Mesothelial cell of epicardium (in vitro differentiated cells): Measurements from ENCODE around the gene GNAI3. TPM values are rescaled to one million over a fixed set of nuclear protein-coding genes. Genes with fewer than 3 reads are reported as not detected.
A peak's percentile ranks its signal among the peaks of the same experiment; 100 is the strongest.

Experiments
- DNase-seq, 2 experiments: peaks; one replicate each; pipeline ENCODE4 v3.0.0; 2021; ENCODE audit warnings: low spot score in 2 of 2; ENCODE audit not compliant: unreplicated experiment in 2 of 2
- H3K27ac Mint-ChIP-seq: 2 replicates; pipeline ENCODE4 v1.8.0; 2021; ENCODE audit warnings: mixed read lengths
- H3K27me3 Mint-ChIP-seq: 2 replicates; pipeline ENCODE4 v1.8.0; 2021; ENCODE audit warnings: low read depth, mixed read lengths
- H3K36me3 Mint-ChIP-seq: 2 replicates; pipeline ENCODE4 v1.8.0; 2021; ENCODE audit warnings: mixed read lengths
- H3K4me1 Mint-ChIP-seq: 2 replicates; pipeline ENCODE4 v1.8.0; 2021; ENCODE audit warnings: mixed read lengths
- H3K4me3 Mint-ChIP-seq: 2 replicates; pipeline ENCODE4 v1.8.0; 2021; ENCODE audit warnings: mild to moderate bottlenecking, moderate library complexity, mixed read lengths
- H3K9me3 Mint-ChIP-seq: 2 replicates; pipeline ENCODE4 v1.8.0; 2021; ENCODE audit warnings: mixed read lengths
- CTCF ChIP-seq: fragments of 200-600 bp; sonication (generic); IDR thresholded peaks from one replicate; pipeline ENCODE4 v1.5.0; 2021; ENCODE audit warnings: antibody characterized with exemption; ENCODE audit not compliant: unreplicated experiment
- total RNA-seq: library from RNA; stranded (reverse); gene quantifications from 3 replicates; pipeline ENCODE4 v1.2.1, GENCODE V29; 2021

Gene GNAI3
- total RNA-seq, 1 donor from 2014 or later, result 8.2 TPM

DNA sequence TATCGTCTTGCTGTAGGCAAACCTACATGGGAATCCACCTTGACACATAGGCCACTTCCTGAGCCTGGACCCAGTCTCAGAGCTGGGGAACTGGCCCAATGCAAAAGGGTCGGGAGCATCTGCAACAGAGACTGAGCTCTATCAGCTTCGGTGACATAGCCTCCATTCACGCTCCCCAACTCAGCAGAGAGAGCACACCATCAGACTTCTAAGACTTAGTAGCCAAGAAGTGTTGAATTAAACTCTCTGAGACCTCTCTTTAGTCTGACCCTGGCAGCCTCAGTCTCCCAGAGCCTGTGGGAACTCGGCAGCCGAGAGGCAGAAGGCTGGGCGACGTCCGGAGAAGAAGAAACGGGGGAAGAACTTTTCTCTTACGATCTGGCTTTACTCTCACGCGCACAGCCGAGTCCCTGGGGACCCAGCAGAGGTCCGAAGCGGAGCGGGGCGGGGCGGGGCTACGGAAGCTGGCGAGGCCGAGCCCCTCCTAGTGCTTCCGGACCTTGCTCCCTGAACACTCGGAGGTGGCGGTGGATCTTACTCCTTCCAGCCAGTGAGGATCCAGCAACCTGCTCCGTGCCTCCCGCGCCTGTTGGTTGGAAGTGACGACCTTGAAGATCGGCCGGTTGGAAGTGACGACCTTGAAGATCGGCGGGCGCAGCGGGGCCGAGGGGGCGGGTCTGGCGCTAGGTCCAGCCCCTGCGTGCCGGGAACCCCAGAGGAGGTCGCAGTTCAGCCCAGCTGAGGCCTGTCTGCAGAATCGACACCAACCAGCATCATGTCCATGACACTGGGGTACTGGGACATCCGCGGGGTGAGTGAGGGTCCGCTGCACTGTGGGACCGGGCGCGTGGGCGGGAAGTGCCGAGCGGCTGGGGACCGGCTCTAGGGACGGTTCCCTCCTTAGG lies 107.5 kb downstream of the GNAI3 start, which contains the start of gene GSTM4:
TSS of gene GSTM4 (plus strand) at position 485 of the 905 bp plus-strand sequence. CDS start at position 776, 291 bp downstream.
- peak; percentile 50 to 77 for DNase-seq
- H3K4me3 Mint-ChIP-seq, result peak within 1 kb of the TSS; percentile 92
- H3K27ac Mint-ChIP-seq, result peak within 1 kb of the TSS; percentile 91
- no peaks in the 10 kb centered on the region for H3K9me3 Mint-ChIP-seq
- no peaks in the 10 kb centered on the region for H3K36me3 Mint-ChIP-seq
- no peak for TF ChIP-seq CTCF
- peaks cover 37% of the 10 kb centered on the region for H3K4me1 Mint-ChIP-seq
- H3K27me3 Mint-ChIP-seq, result peaks cover 29% of the 10 kb centered on the region

DNA sequence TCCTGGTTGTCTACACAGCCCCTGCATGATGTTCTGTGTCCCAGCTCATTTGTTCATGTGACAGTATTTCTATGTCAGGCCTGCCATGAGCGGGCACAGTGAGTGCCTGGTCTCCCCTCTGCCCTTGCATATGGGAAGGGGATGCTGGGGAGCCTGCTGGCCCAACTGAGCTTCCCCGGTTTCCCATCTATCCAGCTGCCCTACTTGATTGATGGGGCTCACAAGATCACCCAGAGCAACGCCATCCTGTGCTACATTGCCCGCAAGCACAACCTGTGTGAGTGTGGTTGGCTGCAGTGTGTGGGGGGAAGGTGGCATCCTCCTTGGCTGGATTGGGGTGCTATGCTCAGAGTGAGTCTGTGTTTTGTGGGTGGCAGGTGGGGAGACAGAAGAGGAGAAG lies 109.0 kb downstream of the GNAI3 start:
- Mint-ChIP-seq H3K36me3 (peaks cover 4% of the 10 kb centered on the region), H3K4me3 (peak overlapping the region; percentile 22), H3K4me1 (peaks cover 37% of the 10 kb centered on the region), H3K9me3 (no peaks in the 10 kb centered on the region), H3K27ac (no peak overlapping the region), H3K27me3 (peaks cover 15% of the 10 kb centered on the region)
- no peak for TF ChIP-seq CTCF
- DNase-seq, result no peak

- Mint-ChIP-seq H3K4me1 (peaks cover 37% of the 10 kb centered on the region), H3K4me3 (no peak overlapping the region), H3K27me3 (peaks cover 13% of the 10 kb centered on the region), H3K9me3 (no peaks in the 10 kb centered on the region), H3K27ac (no peak overlapping the region), H3K36me3 (peaks cover 5% of the 10 kb centered on the region)
- TF ChIP-seq CTCF, result no peak
- no peak for DNase-seq
Observed at GRCh38 chr1:109657970-109658369, 109.6 kb downstream of the GNAI3 start.

DNA sequence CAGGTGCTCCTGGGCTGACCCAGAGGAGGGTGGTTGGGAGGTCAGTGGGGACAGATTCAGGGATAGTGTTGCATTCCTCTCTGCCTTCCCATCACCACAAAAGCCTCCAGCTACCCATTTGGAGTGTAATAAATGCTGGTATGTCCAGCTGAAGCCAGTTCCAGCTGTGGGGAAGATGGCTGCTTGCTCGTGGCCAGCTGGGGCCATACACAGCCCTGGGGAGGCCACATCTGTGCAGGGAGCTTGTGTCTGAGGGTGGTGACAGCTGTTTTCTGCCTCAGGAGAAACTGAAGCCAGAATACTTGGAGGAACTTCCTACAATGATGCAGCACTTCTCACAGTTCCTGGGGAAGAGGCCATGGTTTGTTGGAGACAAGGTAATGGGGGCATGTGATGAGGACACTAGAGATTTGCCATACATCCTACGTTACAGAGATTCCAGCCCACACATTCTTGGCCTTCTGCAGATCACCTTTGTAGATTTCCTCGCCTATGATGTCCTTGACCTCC lies 110.2 kb downstream of the GNAI3 start:
- peaks cover 5% of the 10 kb centered on the region for H3K36me3 Mint-ChIP-seq
- no peak overlapping the region for H3K4me3 Mint-ChIP-seq
- DNase-seq, result no peak
- H3K9me3 Mint-ChIP-seq, result no peaks in the 10 kb centered on the region
- peaks cover 31% of the 10 kb centered on the region for H3K4me1 Mint-ChIP-seq
- TF ChIP-seq CTCF, result no peak
- peaks cover 7% of the 10 kb centered on the region for H3K27me3 Mint-ChIP-seq
- H3K27ac Mint-ChIP-seq, result peak overlapping the region; percentile 81

- Mint-ChIP-seq H3K4me3 (no peak overlapping the region), H3K27me3 (peaks cover 4% of the 10 kb centered on the region), H3K36me3 (peaks cover 5% of the 10 kb centered on the region), H3K27ac (peak overlapping the region; percentile 81), H3K9me3 (no peaks in the 10 kb centered on the region), H3K4me1 (peaks cover 30% of the 10 kb centered on the region)
- no peak for DNase-seq
- TF ChIP-seq CTCF, result no peak
Observed at GRCh38 chr1:109659145-109659544, 110.7 kb downstream of the GNAI3 start.
